Natural killer cell (primary cell): ENCODE measurements around the gene FANCL. TPM values are rescaled to one million over a fixed set of nuclear protein-coding genes. Genes with fewer than 3 reads are reported as not detected.
"Not testable (repeated sequence)": the region's sequence is repeated elsewhere in the genome, so short reads cannot be mapped to it uniquely, and the experiment has no call there.

Source experiments
- ATAC-seq, 3 donors: fragments of 150-1000 bp in 2 of 3; fragments of 200-7000 bp in 1 of 3; cut with Tn5 transposase; 1 replicate in 1 of 3; 2 replicates in 2 of 3; pipeline ENCODE4 v1.10.0; 2021; ENCODE audit warnings: mild to moderate bottlenecking in 2 of 3, moderate library complexity in 2 of 3
- DNase-seq, 2 donors: peaks; one replicate each; pipeline versions ENCODE4 v3.0.0 to v3.0.0-alpha.2; 2013 to 2021; ENCODE audit warnings: mixed read lengths in 1 of 2
- H3K27ac ChIP-seq: one replicate; pipeline ENCODE4 v1.5.1; 2013; ENCODE audit warnings: mild to moderate bottlenecking, low read length
- H3K27me3 ChIP-seq: one replicate; pipeline ENCODE4 v1.6.1; 2013; ENCODE audit warnings: low read length; ENCODE audit not compliant: control insufficient read depth, insufficient read depth
- H3K36me3 ChIP-seq: one replicate; pipeline ENCODE4 v1.6.1; 2013; ENCODE audit warnings: low read length; ENCODE audit not compliant: control insufficient read depth, insufficient read depth
- H3K4me1 ChIP-seq: one replicate; pipeline ENCODE4 v1.6.1; 2013; ENCODE audit warnings: low read length; ENCODE audit not compliant: control insufficient read depth, insufficient read depth
- H3K4me3 ChIP-seq: one replicate; pipeline ENCODE4 v1.5.1; 2013; ENCODE audit warnings: low read length
- H3K9me3 ChIP-seq: one replicate; pipeline ENCODE4 v1.6.1; 2013; ENCODE audit warnings: low read length; ENCODE audit not compliant: control insufficient read depth, insufficient read depth
- H3K27ac Mint-ChIP-seq, 2 donors: one replicate each; pipeline ENCODE4 v1.8.0; 2022; ENCODE audit warnings: mild to moderate bottlenecking in 2 of 2, mixed read lengths in 2 of 2, moderate library complexity in 1 of 2
- H3K27me3 Mint-ChIP-seq, 2 donors: one replicate each; pipeline ENCODE4 v1.8.0; 2022; ENCODE audit warnings: low read depth in 2 of 2, mixed read lengths in 2 of 2
- H3K36me3 Mint-ChIP-seq: one replicate; pipeline ENCODE4 v1.8.0; 2022; ENCODE audit warnings: mixed read lengths
- H3K4me1 Mint-ChIP-seq, 2 donors: one replicate each; pipeline ENCODE4 v1.8.0; 2022; ENCODE audit warnings: mixed read lengths in 2 of 2
- H3K4me3 Mint-ChIP-seq: one replicate; pipeline ENCODE4 v1.8.0; 2022; ENCODE audit warnings: mild to moderate bottlenecking, moderate library complexity, mixed read lengths
- H3K9me3 Mint-ChIP-seq, 2 donors: one replicate each; pipeline ENCODE4 v1.8.0; 2022; ENCODE audit warnings: mixed read lengths in 2 of 2
- CTCF ChIP-seq: fragments of 200-600 bp; IDR thresholded peaks from one replicate; pipeline ENCODE4 v1.8.0; 2022; ENCODE audit warnings: antibody characterized with exemption
- WGBS: methylation state at CpG from one replicate; pipeline ENCODE4 v1.1.7; 2013; ENCODE audit warnings: missing lambda C conversion rate; ENCODE audit not compliant: insufficient coverage; 5-methylcytosine and 5-hydroxymethylcytosine counted together
- intact Hi-C: fragments of 100-400 bp; cut with micrococcal nuclease; formaldehyde crosslinking; loops from one replicate; pipeline ENCODE4 v1.14.2; 2022
- total RNA-seq, 4 donors: library from RNA; stranded (reverse); fragments of 120-200 nt in 1 of 4; gene quantifications; one replicate each; pipeline versions ENCODE4 v1.2.3 to v1.2.4, GENCODE V29; 2013 to 2022

The FANCL gene
- total RNA-seq, 3 donors from 2014 or later (not counting 1 experiment from before 2014, with no cell fraction given): 6.8 to 13.1 (median 8.0) TPM

- intact Hi-C loops, H3K27ac Mint-ChIP-seq, H3K27me3 ChIP-seq, H3K4me1 ChIP-seq, H3K4me3 Mint-ChIP-seq, H3K27me3 Mint-ChIP-seq, H3K4me3 ChIP-seq, H3K9me3 ChIP-seq, H3K36me3 ChIP-seq, DNase-seq, H3K27ac ChIP-seq, ATAC-seq, H3K4me1 Mint-ChIP-seq: not testable (repeated sequence)
- Mint-ChIP-seq H3K36me3 (peaks cover 31% of the 10 kb centered on the region), H3K9me3 (peaks cover 16 to 24% of the 10 kb centered on the region in 2 donors)
- WGBS: 96% methylated on average over 7 of the region's 7 CpGs
Measured at GRCh38 chr2:58170334-58170933, 70.7 kb downstream of the FANCL start.

- Mint-ChIP-seq H3K36me3 (peaks cover 31% of the 10 kb centered on the region), H3K9me3 (peaks cover 16 to 24% of the 10 kb centered on the region in 2 donors)
- DNase-seq, H3K4me3 ChIP-seq, H3K27ac ChIP-seq, ATAC-seq, H3K27me3 Mint-ChIP-seq, H3K4me1 ChIP-seq, H3K27ac Mint-ChIP-seq, H3K36me3 ChIP-seq, H3K27me3 ChIP-seq, H3K9me3 ChIP-seq, H3K4me1 Mint-ChIP-seq, H3K4me3 Mint-ChIP-seq, intact Hi-C loops: not testable (repeated sequence)
Measured at GRCh38 chr2:58169845-58170244, 71.3 kb downstream of the FANCL start.

GRCh38 chr2:58168130-58168529 is 73.0 kb downstream of the FANCL start:
- H3K9me3 ChIP-seq, H3K36me3 ChIP-seq, intact Hi-C loops, H3K27ac ChIP-seq, H3K27ac Mint-ChIP-seq, H3K4me1 ChIP-seq, H3K4me1 Mint-ChIP-seq, ATAC-seq, DNase-seq, H3K4me3 Mint-ChIP-seq, H3K4me3 ChIP-seq, H3K27me3 ChIP-seq, H3K27me3 Mint-ChIP-seq: not testable (repeated sequence)
- Mint-ChIP-seq H3K36me3 (peaks cover 22% of the 10 kb centered on the region), H3K9me3 (peaks cover 11 to 15% of the 10 kb centered on the region in 2 donors)
- WGBS: over 99% methylated on average over 6 of the region's 6 CpGs

GRCh38 chr2:58163913-58164312 is 77.2 kb downstream of the FANCL start:
- TF ChIP-seq CTCF: no peak

GRCh38 chr2:58158481-58158880 is 82.6 kb downstream of the FANCL start:
- 95% methylated on average over 3 of the region's 4 CpGs for WGBS

More at GRCh38 chr2:58163913-58164312, 77.2 kb downstream of the FANCL start:
- H3K27ac ChIP-seq: no peak overlapping the region
- ATAC-seq: no peak
- no peaks in the 10 kb centered on the region for H3K27me3 Mint-ChIP-seq
- peaks cover 18% of the 10 kb centered on the region for H3K36me3 Mint-ChIP-seq
- H3K9me3 ChIP-seq: no peaks in the 10 kb centered on the region
- no peak overlapping the region for H3K27ac Mint-ChIP-seq
- WGBS: 100% methylated on average over 2 of the region's 3 CpGs
- no peak overlapping the region for H3K4me3 ChIP-seq
- no peaks in the 10 kb centered on the region for H3K9me3 Mint-ChIP-seq
- no peaks in the 10 kb centered on the region for H3K4me1 ChIP-seq
- peaks cover 22% of the 10 kb centered on the region for H3K36me3 ChIP-seq
- H3K27me3 ChIP-seq: no peaks in the 10 kb centered on the region
- H3K4me1 Mint-ChIP-seq: no peaks in the 10 kb centered on the region
- intact Hi-C loops: no loop called here
- H3K4me3 Mint-ChIP-seq: no peak overlapping the region
- no peak for DNase-seq

More at GRCh38 chr2:58158481-58158880, 82.6 kb downstream of the FANCL start:
- no peaks in the 10 kb centered on the region for H3K27me3 Mint-ChIP-seq
- no peak for TF ChIP-seq CTCF
- Histone ChIP-seq H3K27me3 (no peaks in the 10 kb centered on the region), H3K4me3 (no peak overlapping the region), H3K9me3 (no peaks in the 10 kb centered on the region), H3K27ac (no peak overlapping the region), H3K36me3 (peaks cover 37% of the 10 kb centered on the region), H3K4me1 (no peaks in the 10 kb centered on the region)
- no peak overlapping the region for H3K27ac Mint-ChIP-seq
- no peak overlapping the region for H3K4me3 Mint-ChIP-seq
- H3K36me3 Mint-ChIP-seq: peaks cover 18% of the 10 kb centered on the region
- peaks cover 5 to 9% of the 10 kb centered on the region in 2 donors for H3K4me1 Mint-ChIP-seq
- DNase-seq: no peak
- no peaks in the 10 kb centered on the region for H3K9me3 Mint-ChIP-seq
- intact Hi-C loops: no loop called here
- ATAC-seq: no peak
